H1 (cell line): ENCODE data around the gene PCDHA1. TPM values are rescaled to one million over a fixed set of nuclear protein-coding genes. Genes with fewer than 3 reads are reported as not detected.

Experiments used
- CTCF ChIA-PET: fragments of 300-600 bp; sonication (Branson Sonifier 250); formaldehyde crosslinking; loops from one replicate; lab custom pipeline; 2021; ENCODE audit not compliant: partially characterized antibody; lab: Charles Lee
- POLR2A ChIA-PET: fragments of 300-600 bp; sonication (Branson Sonifier 250); formaldehyde crosslinking; loops from one replicate; lab custom pipeline; 2021; ENCODE audit warnings: inconsistent platforms; ENCODE audit not compliant: partially characterized antibody; lab: Charles Lee
- DNase-seq, 2 experiments: peaks; one replicate each; pipeline versions ENCODE4 v3.0.0 to v3.0.0-alpha.2; 2010 to 2022; ENCODE audit warnings: low spot score in 2 of 2, low read depth in 1 of 2, mixed read lengths in 1 of 2
- FAIRE-seq: peaks from 2 replicates; lab custom pipeline; 2011; peaks lifted over from hg19 to GRCh38; lab: Jason Lieb, UNC
- H2AFZ ChIP-seq: 2 replicates; pipeline ENCODE4 v1.8.1; 2012; ENCODE audit warnings: low read length, inconsistent platforms
- H2AK5ac ChIP-seq: 2 replicates; pipeline ENCODE4 v1.6.1; 2013; ENCODE audit warnings: low read depth, low read length
- H2BK120ac ChIP-seq: replicated peaks from 2 replicates; pipeline ENCODE3; 2013; ENCODE audit warnings: low read depth, low read length, inconsistent platforms
- H2BK12ac ChIP-seq: 2 replicates; pipeline ENCODE4 v1.6.1; 2013; ENCODE audit warnings: low read depth, low read length
- H2BK15ac ChIP-seq: 2 replicates; pipeline ENCODE4 v1.6.1; 2013; ENCODE audit warnings: low read length
- H2BK20ac ChIP-seq: 2 replicates; pipeline ENCODE4 v1.6.1; 2013; ENCODE audit warnings: low read length
- H2BK5ac ChIP-seq: 2 replicates; pipeline ENCODE4 v1.6.1; 2013; ENCODE audit warnings: low read depth, low read length
- H3K14ac ChIP-seq: 2 replicates; pipeline ENCODE4 v1.6.1; 2013; ENCODE audit warnings: inconsistent platforms; ENCODE audit not compliant: insufficient read length
- H3K18ac ChIP-seq: 2 replicates; pipeline ENCODE4 v1.6.1; 2013; ENCODE audit warnings: low read length; ENCODE audit errors: extremely low read depth
- H3K23ac ChIP-seq: 2 replicates; pipeline ENCODE4 v1.6.1; 2013; ENCODE audit warnings: inconsistent platforms; ENCODE audit not compliant: insufficient read length
- H3K23me2 ChIP-seq: 2 replicates; pipeline ENCODE4 v1.6.1; 2013; ENCODE audit warnings: low read depth, low read length
- H3K27ac ChIP-seq: 2 replicates; pipeline ENCODE4 v1.6.1; 2011; ENCODE audit warnings: low read depth, low read length, inconsistent platforms
- H3K27me3 ChIP-seq, 4 experiments: replicated peaks in 1 of 4; 1 replicate in 1 of 4; 2 replicates in 3 of 4; pipeline versions ENCODE4 v1.6.1 to v1.8.1; 2011 to 2013; ENCODE audit warnings: low read length in 3 of 4, mild to moderate bottlenecking in 3 of 4, inconsistent platforms in 2 of 4, mixed read lengths in 2 of 4, moderate library complexity in 1 of 4; ENCODE audit not compliant: control insufficient read depth in 3 of 4, insufficient read depth in 3 of 4; ENCODE audit errors: extremely low read depth in 1 of 4
- H3K36me3 ChIP-seq, 4 experiments: 2 replicates each; pipeline versions ENCODE4 v1.6.1 to v1.8.1; 2011 to 2013; ENCODE audit warnings: mild to moderate bottlenecking in 4 of 4, low read length in 3 of 4, moderate library complexity in 2 of 4, control low read depth in 1 of 4, inconsistent platforms in 1 of 4; ENCODE audit not compliant: insufficient read depth in 4 of 4, control insufficient read depth in 2 of 4
- H3K4ac ChIP-seq: replicated peaks from 2 replicates; pipeline ENCODE3; 2013; ENCODE audit warnings: low read length, low read depth, mixed read lengths, inconsistent platforms; ENCODE audit not compliant: insufficient read length
- H3K4me1 ChIP-seq, 4 experiments: replicated peaks in 1 of 4; 1 replicate in 1 of 4; 2 replicates in 3 of 4; pipeline versions ENCODE4 v1.6.1 to v1.8.1; 2011 to 2013; ENCODE audit warnings: low read length in 3 of 4, inconsistent platforms in 2 of 4, mixed read lengths in 1 of 4; ENCODE audit not compliant: insufficient read depth in 4 of 4, control insufficient read depth in 3 of 4
- H3K4me2 ChIP-seq, 2 experiments: 2 replicates each; pipeline versions ENCODE4 v1.6.1 to v1.8.1; 2011 to 2013; ENCODE audit warnings: low read depth in 2 of 2, low read length in 2 of 2, control low read depth in 1 of 2, inconsistent platforms in 1 of 2, mild to moderate bottlenecking in 1 of 2; ENCODE audit not compliant: insufficient read depth in 1 of 2
- H3K4me3 ChIP-seq, 4 experiments: fragments of 200-600, 300-600 bp in 1 of 4; sonication (generic), shearing (Covaris generic), sonication (Bioruptor Twin) in 1 of 4; 2 replicates each; pipeline versions ENCODE4 v1.5.1 to v1.8.1; 2011 to 2016; ENCODE audit warnings: low read length in 4 of 4, low read depth in 3 of 4, control low read depth in 2 of 4, inconsistent platforms in 2 of 4, mild to moderate bottlenecking in 2 of 4, mixed read lengths in 1 of 4, moderate library complexity in 1 of 4; ENCODE audit not compliant: insufficient read depth in 2 of 4; ENCODE audit errors: extremely low read depth in 1 of 4
- H3K56ac ChIP-seq: replicated peaks from 2 replicates; pipeline ENCODE3; 2013; ENCODE audit warnings: low read depth, mild to moderate bottlenecking, mixed read lengths, low read length, inconsistent platforms; ENCODE audit not compliant: insufficient read length
- H3K79me1 ChIP-seq: 2 replicates; pipeline ENCODE4 v1.6.1; 2013; ENCODE audit warnings: low read depth, low read length, control low read depth
- H3K79me2 ChIP-seq, 2 experiments: 2 replicates each; pipeline versions ENCODE4 v1.6.1 to v1.8.1; 2012 to 2013; ENCODE audit warnings: low read length in 2 of 2, mild to moderate bottlenecking in 2 of 2, inconsistent platforms in 1 of 2; ENCODE audit not compliant: insufficient read depth in 2 of 2, control insufficient read depth in 1 of 2
- H3K9ac ChIP-seq, 4 experiments: replicated peaks in 1 of 4; 1 replicate in 1 of 4; 2 replicates in 3 of 4; pipeline versions ENCODE4 v1.6.1 to v1.8.1; 2011 to 2013; ENCODE audit warnings: low read depth in 3 of 4, low read length in 3 of 4, control low read depth in 2 of 4, mild to moderate bottlenecking in 2 of 4, moderate library complexity in 2 of 4, inconsistent platforms in 1 of 4; ENCODE audit errors: extremely low read depth in 1 of 4
- H3K9me3 ChIP-seq, 2 experiments: 2 replicates each; pipeline versions ENCODE4 v1.6.1 to v1.8.1; 2012 to 2013; ENCODE audit warnings: mild to moderate bottlenecking in 2 of 2, moderate library complexity in 2 of 2, control low read depth in 1 of 2, inconsistent platforms in 1 of 2, low read depth in 1 of 2, low read length in 1 of 2, mixed read lengths in 1 of 2; ENCODE audit not compliant: insufficient read depth in 2 of 2
- H4K20me1 ChIP-seq, 2 experiments: replicated peaks in 1 of 2; 2 replicates each; pipeline versions ENCODE3 to v1.8.1; 2011 to 2013; ENCODE audit warnings: inconsistent platforms in 2 of 2, low read length in 2 of 2, mild to moderate bottlenecking in 1 of 2; ENCODE audit not compliant: insufficient read depth in 2 of 2, control insufficient read depth in 1 of 2
- H4K5ac ChIP-seq: 2 replicates; pipeline ENCODE4 v1.6.1; 2013; ENCODE audit warnings: low read length, low read depth, mixed read lengths, inconsistent platforms; ENCODE audit not compliant: insufficient read length
- H4K8ac ChIP-seq: 2 replicates; pipeline ENCODE4 v1.8.0; 2013; ENCODE audit warnings: mild to moderate bottlenecking, moderate library complexity, low read length, inconsistent platforms; ENCODE audit not compliant: insufficient read depth; ENCODE audit errors: extremely low read depth
- H4K91ac ChIP-seq: replicated peaks from 2 replicates; pipeline ENCODE3; 2013; ENCODE audit warnings: low read length, mixed read lengths, inconsistent platforms; ENCODE audit not compliant: insufficient read length
- BACH1 ChIP-seq: IDR thresholded peaks from 2 replicates; pipeline ENCODE4 v1.6.1; 2012; ENCODE audit warnings: low read length, improper control_type of control experiment
- CBX5 ChIP-seq: fragments of 300-800, 300-1000 bp; sonication (generic); IDR thresholded peaks from 2 replicates; pipeline ENCODE4 v1.7.1; 2016; ENCODE audit warnings: antibody characterized with exemption, low read length, low read depth
- CEBPB ChIP-seq: IDR thresholded peaks from 2 replicates; pipeline ENCODE4 v1.6.1; 2012; ENCODE audit warnings: low read depth, low read length
- CREB1 ChIP-seq: IDR thresholded peaks from 2 replicates; pipeline ENCODE4 v1.6.1; 2012; ENCODE audit warnings: inconsistent platforms
- HDAC6 ChIP-seq: IDR thresholded peaks from one replicate; pipeline ENCODE4 v1.7.1; 2012; ENCODE audit warnings: low read depth, mild to moderate bottlenecking, inconsistent platforms, low read length, moderate library complexity
- KDM4A ChIP-seq: IDR thresholded peaks from one replicate; pipeline ENCODE4 v1.7.1; 2012; ENCODE audit warnings: low read depth, mild to moderate bottlenecking, moderate library complexity, low read length, inconsistent platforms; ENCODE audit not compliant: severe bottlenecking
- MAX ChIP-seq: IDR thresholded peaks from 2 replicates; pipeline ENCODE4 v1.6.1; 2012; ENCODE audit warnings: inconsistent platforms
- RAD21 ChIP-seq, 2 experiments: IDR thresholded peaks in 1 of 2; conservative IDR thresholded peaks in 1 of 2; 2 replicates each; pipeline ENCODE4 v1.6.1; 2011; ENCODE audit warnings: low read depth in 2 of 2, low read length in 2 of 2, improper control_type of control experiment in 1 of 2, inconsistent platforms in 1 of 2, mild to moderate bottlenecking in 1 of 2, moderate library complexity in 1 of 2
- SIN3A ChIP-seq, 2 experiments: IDR thresholded peaks in 1 of 2; conservative IDR thresholded peaks in 1 of 2; 2 replicates each; pipeline ENCODE4 v1.6.1; 2011 to 2012; ENCODE audit warnings: low read length in 2 of 2, improper control_type of control experiment in 1 of 2, low read depth in 1 of 2, mild to moderate bottlenecking in 1 of 2
- SIRT6 ChIP-seq: IDR thresholded peaks from one replicate; pipeline ENCODE4 v1.7.1; 2012; ENCODE audit warnings: low read length, inconsistent platforms
- SP1 ChIP-seq: IDR thresholded peaks from 2 replicates; pipeline ENCODE4 v1.6.1; 2011; ENCODE audit warnings: low read depth, low read length
- SP2 ChIP-seq: IDR thresholded peaks from 2 replicates; pipeline ENCODE4 v1.6.1; 2012; ENCODE audit warnings: mild to moderate bottlenecking, low read length, inconsistent platforms
- TBP ChIP-seq: IDR thresholded peaks from 2 replicates; pipeline ENCODE4 v1.6.1; 2011; ENCODE audit warnings: low read depth, low read length, improper control_type of control experiment
- TEAD4 ChIP-seq: IDR thresholded peaks from 2 replicates; pipeline ENCODE4 v1.6.1; 2012; ENCODE audit warnings: low read depth, low read length, inconsistent platforms, mixed read lengths
- WGBS, 2 experiments: shearing (Covaris generic) in 1 of 2; methylation state at CpG; one replicate each; pipeline versions ENCODE4 v1.1.6 to v1.1.7; 2013 to 2015; ENCODE audit warnings: low lambda C conversion rate in 2 of 2, mixed read lengths in 2 of 2, inconsistent platforms in 1 of 2, low coverage in 1 of 2, missing lambda C conversion rate in 1 of 2; ENCODE audit not compliant: insufficient replicate concordance in 2 of 2, insufficient coverage in 1 of 2, insufficient read length in 1 of 2; ENCODE audit errors: extremely low coverage in 1 of 2, missing lambda C conversion rate in 1 of 2; 5-methylcytosine and 5-hydroxymethylcytosine counted together
- polyA plus RNA-seq, 7 experiments: library from polyadenylated mRNA; depleted of rRNA in 3 of 7; stranded (reverse) in 5 of 7; unstranded in 2 of 7; fragments of >200 nt in 5 of 7; fragments of 200-250 nt in 2 of 7; gene quantifications; 1 replicate in 5 of 7; 2 replicates in 1 of 7; 4 replicates in 1 of 7; pipeline versions ENCODE4 v1.2.1 to v1.2.3, GENCODE V29; 2011 to 2013; ENCODE audit warnings: missing spikeins in 2 of 7, mixed read lengths in 2 of 7
- total RNA-seq: library from RNA; stranded (reverse); fragmentation: NEBNext Ultra II Directional; extraction: Animal tissue kit (Norgen Biotek cat#: 25700); gene quantifications from 2 replicates; pipeline ENCODE4 v1.2.1, GENCODE V29; 2021

PCDHA1 gene
- total and polyA plus RNA-seq, 2 of the 8 experiments (the other 6 are each of a cell fraction or from before 2014, with no cell fraction given): 0.23 to 0.50 TPM

- Histone ChIP-seq H3K9ac (no peak overlapping the region), H4K20me1 (no peaks in the 10 kb centered on the region), H3K56ac (no peak overlapping the region), H3K79me1 (no peaks in the 10 kb centered on the region), H2BK120ac (no peak overlapping the region), H2BK12ac (no peak overlapping the region), H3K4me1 (peaks cover 0 to 9% (median 3%) of the 10 kb centered on the region in 4 experiments; a peak in 5 of 7 replicates), H3K36me3 (no peaks in the 10 kb centered on the region), H4K91ac (no peak overlapping the region), H3K27ac (no peak overlapping the region), H4K5ac (no peak overlapping the region), H3K79me2 (no peaks in the 10 kb centered on the region), H3K18ac (no peak overlapping the region), H2BK5ac (no peak overlapping the region), H3K4me2 (peak overlapping the region; percentile 82 to 93), H2AFZ (peak overlapping the region; percentile 89), H3K23me2 (peaks cover 11% of the 10 kb centered on the region; the same call in 1 of the 2 replicates), H3K4me3 (peak overlapping the region; percentile 42 to 65 (median 60)), H3K14ac (no peak overlapping the region), H2BK20ac (no peak overlapping the region; the same call in 1 of the 2 replicates), H2AK5ac (no peak overlapping the region), H3K27me3 (peaks cover 0 to 14% (median 11%) of the 10 kb centered on the region in 4 experiments; a peak in 6 of 7 replicates), H3K9me3 (no peaks in the 10 kb centered on the region), H3K4ac (no peak overlapping the region), H3K23ac (no peak overlapping the region), H4K8ac (no peak overlapping the region), H2BK15ac (no peak overlapping the region)
- DNase-seq (peak in 1 of 2 experiments; percentile 76), FAIRE-seq (no peak)
- CTCF ChIA-PET: interaction anchor here (0.6 to 5.6 kb wide), 18 partner anchors 9 to 264 kb away, joined by 3 to 36 read pairs (median 5); partner anchors contain the start of genes PCDHA11, PCDHA12, PCDHA13 and PCDHA2
- POLR2A ChIA-PET: interaction anchor here (0.9 to 3.2 kb wide), 5 partner anchors 11 to 190 kb away, joined by 4 to 11 read pairs (median 5); partner anchors contain the start of genes PCDHA11, PCDHAC1 and PCDHB2
- 8% methylated on average over 19 of the region's 19 CpGs; no CpG with 5 or more reads in 1 of the 2 experiments for WGBS, 2 experiments
- no peak for TF ChIP-seq SP1
- no peak for TF ChIP-seq MAX
- TF ChIP-seq CREB1: no peak
- no peak for TF ChIP-seq TBP
- TF ChIP-seq SIN3A (conservative IDR thresholded peaks at IDR 0.05 in 1 of 2, IDR thresholded peaks at IDR 0.05 in 1 of 2; ENCODE audit: low read depth in 1 of 2, low read length in 2 of 2): 0 out of 4 replicates have a peak, but pooled peaks of 1 of the 2 experiments have one; percentile 11
- TF ChIP-seq HDAC6: no peak
- no peak for TF ChIP-seq SIRT6
- no peak for TF ChIP-seq SP2
- 0 out of 4 replicates have a peak, but pooled peaks of 1 of the 2 experiments have one; percentile 0 for TF ChIP-seq RAD21 (IDR thresholded peaks at IDR 0.05 in 1 of 2, conservative IDR thresholded peaks at IDR 0.05 in 1 of 2; ENCODE audit: low read depth in 2 of 2, low read length in 2 of 2)
- TF ChIP-seq CEBPB: no peak
- peak; percentile 59 for TF ChIP-seq KDM4A
- no peak for TF ChIP-seq BACH1
- TF ChIP-seq TEAD4: no peak
- no peak for TF ChIP-seq CBX5
Observed at GRCh38 chr5:141051521-141051866, 265.6 kb downstream of the PCDHA1 start.
